Activated T-cell treated with anti-CD3 and anti-CD28 coated beads for 48 hours (primary cell): ENCODE measurements around the gene KCNH4.
A peak's percentile ranks its signal among the peaks of the same experiment; 100 is the strongest.
"Not testable (repeated sequence)": the region's sequence is repeated elsewhere in the genome, so short reads cannot be mapped to it uniquely, and the experiment has no call there.

Source experiments
- DNase-seq: peaks from one replicate; pipeline ENCODE4 v3.0.0-alpha.2; 2020; ENCODE audit warnings: low read depth

KCNH4 gene

GRCh38 chr17:42178817-42179216 is 2.1 kb downstream of the KCNH4 start:
- DNase-seq = no peak

- DNase-seq = no peak
Measured at GRCh38 chr17:42177684-42178083, 3.3 kb downstream of the KCNH4 start.

GRCh38 chr17:42174126-42174783 is 6.7 kb downstream of the KCNH4 start:
- DNase-seq = no peak

- no peak for DNase-seq
Measured at GRCh38 chr17:42171831-42172230, 9.1 kb downstream of the KCNH4 start.

- DNase-seq = no peak
Measured at GRCh38 chr17:42169351-42169750, 11.6 kb downstream of the KCNH4 start.

GRCh38 chr17:42167807-42168206 is 13.1 kb downstream of the KCNH4 start:
- no peak for DNase-seq

GRCh38 chr17:42166196-42166763 is 14.7 kb downstream of the KCNH4 start:
- DNase-seq = no peak

- no peak for DNase-seq
Measured at GRCh38 chr17:42165751-42166150, 15.2 kb downstream of the KCNH4 start.

GRCh38 chr17:42163696-42164407 is 17.1 kb downstream of the KCNH4 start:
- DNase-seq = no peak

GRCh38 chr17:42163113-42163512 is 17.8 kb downstream of the KCNH4 start:
- DNase-seq = peak; percentile 58

- no peak for DNase-seq
Measured at GRCh38 chr17:42160531-42160910, 20.4 kb downstream of the KCNH4 start.

GRCh38 chr17:42159796-42160530 is 21.0 kb downstream of the KCNH4 start:
- no peak for DNase-seq

- DNase-seq = no peak
Measured at GRCh38 chr17:42155614-42156045, 25.3 kb downstream of the KCNH4 start.

GRCh38 chr17:42153919-42154742 is 26.8 kb downstream of the KCNH4 start:
- DNase-seq = no peak

GRCh38 chr17:42146911-42147607 is 33.9 kb downstream of the KCNH4 start:
- DNase-seq = no peak

- not testable (repeated sequence) for DNase-seq
Measured at GRCh38 chr17:42143138-42143537, 37.8 kb downstream of the KCNH4 start.

- DNase-seq = no peak
Measured at GRCh38 chr17:42142371-42142896, 38.5 kb downstream of the KCNH4 start.

GRCh38 chr17:42141382-42141781 is 39.6 kb downstream of the KCNH4 start:
- DNase-seq = no peak

GRCh38 chr17:42140690-42141089 is 40.3 kb downstream of the KCNH4 start:
- DNase-seq = not testable (repeated sequence)

- DNase-seq = no peak
Measured at GRCh38 chr17:42138749-42139492, 42.0 kb downstream of the KCNH4 start.
